ENCODE results near the gene SH2D4B. TPM values are rescaled to one million over a fixed set of nuclear protein-coding genes. Genes with fewer than 3 reads are reported as not detected.

SH2D4B gene
- total RNA-seq, 2 donors from 2014 or later: not detected

DNA sequence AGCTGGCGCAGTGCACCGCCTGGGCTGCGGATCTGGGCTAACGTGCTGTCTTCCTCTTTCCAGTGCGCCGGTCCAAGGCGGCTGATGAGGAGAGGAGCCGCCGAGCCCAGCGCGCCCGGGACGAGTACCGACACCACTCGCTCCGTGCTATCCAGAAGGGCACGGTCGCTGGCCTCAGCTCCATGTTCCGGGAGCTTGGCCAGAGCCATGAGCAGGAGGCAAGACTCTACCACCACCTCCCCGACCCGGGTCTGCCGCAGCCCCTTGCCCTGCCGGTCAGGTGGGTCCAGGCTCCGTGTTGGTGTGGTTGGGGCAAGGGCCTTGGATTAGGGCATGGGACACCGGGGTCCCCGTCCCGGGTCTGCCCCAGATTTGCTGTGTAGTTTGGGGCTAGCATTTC, 65.8 kb downstream of the SH2D4B start:
- no peak overlapping the region for H3K9ac ChIP-seq (ENCODE audit: low read depth in 2 of 2, low read length in 2 of 2)
- H3K4me3 ChIP-seq: no peak overlapping the region
- no peaks in the 10 kb centered on the region for H3K9me3 ChIP-seq
- no peaks in the 10 kb centered on the region for H3K36me3 ChIP-seq
- H3K27ac ChIP-seq: no peak overlapping the region
- TF ChIP-seq, protein P1, sequence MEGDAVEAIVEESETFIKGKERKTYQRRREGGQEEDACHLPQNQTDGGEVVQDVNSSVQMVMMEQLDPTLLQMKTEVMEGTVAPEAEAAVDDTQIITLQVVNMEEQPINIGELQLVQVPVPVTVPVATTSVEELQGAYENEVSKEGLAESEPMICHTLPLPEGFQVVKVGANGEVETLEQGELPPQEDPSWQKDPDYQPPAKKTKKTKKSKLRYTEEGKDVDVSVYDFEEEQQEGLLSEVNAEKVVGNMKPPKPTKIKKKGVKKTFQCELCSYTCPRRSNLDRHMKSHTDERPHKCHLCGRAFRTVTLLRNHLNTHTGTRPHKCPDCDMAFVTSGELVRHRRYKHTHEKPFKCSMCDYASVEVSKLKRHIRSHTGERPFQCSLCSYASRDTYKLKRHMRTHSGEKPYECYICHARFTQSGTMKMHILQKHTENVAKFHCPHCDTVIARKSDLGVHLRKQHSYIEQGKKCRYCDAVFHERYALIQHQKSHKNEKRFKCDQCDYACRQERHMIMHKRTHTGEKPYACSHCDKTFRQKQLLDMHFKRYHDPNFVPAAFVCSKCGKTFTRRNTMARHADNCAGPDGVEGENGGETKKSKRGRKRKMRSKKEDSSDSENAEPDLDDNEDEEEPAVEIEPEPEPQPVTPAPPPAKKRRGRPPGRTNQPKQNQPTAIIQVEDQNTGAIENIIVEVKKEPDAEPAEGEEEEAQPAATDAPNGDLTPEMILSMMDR (IDR thresholded peaks at IDR 0.05): no peak
- intact Hi-C loops (cut with DNase I): no loop called here
- H3K27me3 ChIP-seq: no peaks in the 10 kb centered on the region
- H3K4me1 ChIP-seq: no peaks in the 10 kb centered on the region
- DNase-seq: no peak

DNA sequence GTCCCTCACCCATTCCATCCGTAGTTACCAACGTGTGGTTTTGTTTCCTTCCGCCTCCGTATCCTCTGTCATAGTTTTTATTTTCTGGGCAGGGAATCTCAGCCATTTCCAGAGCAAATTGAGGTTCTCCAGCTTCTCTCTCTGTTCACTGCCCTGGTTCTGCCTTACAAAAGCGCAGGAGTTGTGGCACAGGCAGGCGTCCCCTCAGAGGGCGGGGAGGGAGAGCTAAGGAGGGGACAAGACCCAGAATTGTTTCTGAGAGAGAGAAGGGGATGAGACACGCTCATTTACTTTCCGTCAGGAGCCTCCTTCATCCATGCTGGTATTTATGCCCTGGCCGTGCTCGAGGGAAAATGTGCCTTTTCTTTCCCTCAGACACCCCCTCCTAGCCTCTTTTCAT, 71.0 kb downstream of the SH2D4B start:
- H3K9ac ChIP-seq (ENCODE audit: low read depth in 2 of 2, low read length in 2 of 2): no peak overlapping the region
- no peaks in the 10 kb centered on the region for H3K4me1 ChIP-seq
- DNase-seq: no peak
- intact Hi-C loops (cut with DNase I): no loop called here
- TF ChIP-seq, protein P1 (IDR thresholded peaks at IDR 0.05): no peak
- no peaks in the 10 kb centered on the region for H3K36me3 ChIP-seq
- no peaks in the 10 kb centered on the region for H3K27me3 ChIP-seq
- H3K9me3 ChIP-seq: no peaks in the 10 kb centered on the region
- H3K4me3 ChIP-seq: no peak overlapping the region
- H3K27ac ChIP-seq: no peak overlapping the region

DNA sequence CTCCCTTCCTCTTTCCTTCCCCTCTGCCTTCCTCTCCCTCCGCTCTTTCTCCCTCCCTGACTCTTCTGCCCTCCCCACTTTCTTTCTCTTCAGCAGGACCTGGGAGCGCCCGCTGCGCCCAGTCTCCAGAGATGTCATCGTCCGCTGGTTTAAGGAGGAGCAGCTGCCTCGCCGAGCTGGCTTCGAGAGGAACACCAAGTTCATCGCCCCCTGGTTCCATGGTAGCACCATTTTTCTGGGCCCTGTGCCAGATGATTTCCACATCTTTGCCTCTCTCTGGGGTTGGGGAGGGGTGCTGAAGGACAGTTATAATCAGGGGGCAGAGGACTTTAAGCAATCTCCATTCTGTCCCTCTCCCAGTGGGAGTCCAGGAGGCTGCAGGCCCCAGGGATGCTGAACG, 71.6 kb downstream of the SH2D4B start:
- intact Hi-C loops (cut with DNase I): no loop called here
- no peaks in the 10 kb centered on the region for H3K4me1 ChIP-seq
- no peak for DNase-seq
- no peaks in the 10 kb centered on the region for H3K36me3 ChIP-seq
- H3K9me3 ChIP-seq: no peaks in the 10 kb centered on the region
- no peak overlapping the region for H3K27ac ChIP-seq
- H3K4me3 ChIP-seq: no peak overlapping the region
- TF ChIP-seq, protein P1 (IDR thresholded peaks at IDR 0.05): no peak
- H3K27me3 ChIP-seq: no peaks in the 10 kb centered on the region
- no peak overlapping the region for H3K9ac ChIP-seq (ENCODE audit: low read depth in 2 of 2, low read length in 2 of 2)

DNA sequence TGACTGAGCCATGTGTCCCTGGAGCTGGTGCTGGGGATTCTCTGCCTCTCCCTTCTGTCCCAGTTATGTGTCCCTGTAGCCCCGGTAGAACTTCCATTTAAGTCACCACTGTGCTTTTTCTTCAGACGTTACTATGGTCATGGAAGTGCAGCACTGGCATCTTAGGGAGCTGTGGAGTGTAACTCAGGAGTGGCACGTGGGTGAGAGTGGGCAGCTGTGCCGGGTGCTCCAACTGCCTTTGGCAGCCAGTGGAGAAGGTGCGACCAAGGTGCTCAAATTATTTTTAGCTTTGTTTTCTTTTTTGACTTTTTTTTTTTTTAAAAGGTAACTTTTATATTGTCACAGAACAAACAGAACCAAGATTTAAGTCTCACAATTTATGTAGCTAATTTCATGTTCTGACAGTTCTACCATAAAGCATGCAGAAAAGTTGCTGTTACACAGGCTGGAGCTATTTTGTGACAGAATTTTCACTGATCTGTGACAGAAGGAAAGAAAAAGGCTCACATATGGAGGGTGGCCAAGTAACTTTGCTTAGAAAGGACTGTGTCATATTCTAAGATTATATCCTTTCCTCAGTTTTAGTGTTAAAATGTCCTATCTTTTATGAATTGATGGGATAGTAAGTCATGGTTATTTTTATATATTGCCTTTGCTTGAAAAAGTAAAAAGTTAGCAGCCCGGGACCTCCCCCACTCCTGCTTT, 73.9 kb downstream of the SH2D4B start:
- DNase-seq: no peak
- intact Hi-C loops (cut with DNase I): no loop called here
- Histone ChIP-seq H3K36me3 (no peaks in the 10 kb centered on the region), H3K27ac (no peak overlapping the region), H3K4me3 (no peak overlapping the region), H3K4me1 (no peaks in the 10 kb centered on the region), H3K27me3 (no peaks in the 10 kb centered on the region), H3K9ac (ENCODE audit: low read depth in 2 of 2, low read length in 2 of 2) (no peak overlapping the region), H3K9me3 (no peaks in the 10 kb centered on the region)
- TF ChIP-seq, protein P1 (IDR thresholded peaks at IDR 0.05): no peak

DNA sequence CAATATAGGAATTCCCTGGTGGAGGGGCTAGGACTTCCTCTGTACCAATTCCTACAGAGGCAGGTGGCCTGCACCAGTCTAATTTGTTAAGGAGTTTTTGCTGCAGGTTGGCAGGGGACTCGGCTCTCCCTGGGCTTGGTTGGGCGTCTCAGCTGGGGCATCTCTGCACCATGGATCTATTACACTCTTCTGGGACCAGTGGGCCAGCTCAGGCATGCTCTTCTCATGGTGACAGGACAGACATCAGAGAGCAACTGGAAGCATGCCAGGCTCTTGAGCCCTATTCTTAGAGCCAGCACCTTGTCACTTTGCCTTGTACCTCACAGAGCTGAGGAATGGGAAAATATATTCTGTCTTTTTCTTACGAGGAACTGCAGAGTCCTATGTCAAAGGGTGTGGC, 74.6 kb downstream of the SH2D4B start:
- intact Hi-C loops (cut with DNase I): no loop called here
- Histone ChIP-seq H3K36me3 (no peaks in the 10 kb centered on the region), H3K27ac (no peak overlapping the region), H3K4me1 (no peaks in the 10 kb centered on the region), H3K4me3 (no peak overlapping the region), H3K9me3 (no peaks in the 10 kb centered on the region), H3K9ac (ENCODE audit: low read depth in 2 of 2, low read length in 2 of 2) (no peak overlapping the region), H3K27me3 (no peaks in the 10 kb centered on the region)
- TF ChIP-seq, protein P1 (IDR thresholded peaks at IDR 0.05): no peak
- DNase-seq: no peak
